Panc1 (cell line): ENCODE data around the gene PLCB4.

Source experiments
- CTCF ChIP-seq: fragments of 450-650 bp; IDR thresholded peaks from 2 replicates; pipeline ENCODE4 v1.5.1; 2017; ENCODE audit warnings: mild to moderate bottlenecking
- POLR2AphosphoS5 ChIP-seq: IDR thresholded peaks from 2 replicates; pipeline ENCODE4 v1.6.1; 2012; ENCODE audit warnings: mild to moderate bottlenecking, low read depth, low read length, moderate library complexity
- SIN3A ChIP-seq: IDR thresholded peaks from 2 replicates; pipeline ENCODE4 v1.6.1; 2012; ENCODE audit warnings: low read depth, mild to moderate bottlenecking, low read length, moderate library complexity, borderline replicate concordance; ENCODE audit not compliant: insufficient read depth
- TCF7L2 ChIP-seq: IDR thresholded peaks from 2 replicates; pipeline ENCODE4 v1.6.1; 2011; ENCODE audit warnings: mild to moderate bottlenecking, low read depth, low read length, inconsistent platforms

DNA sequence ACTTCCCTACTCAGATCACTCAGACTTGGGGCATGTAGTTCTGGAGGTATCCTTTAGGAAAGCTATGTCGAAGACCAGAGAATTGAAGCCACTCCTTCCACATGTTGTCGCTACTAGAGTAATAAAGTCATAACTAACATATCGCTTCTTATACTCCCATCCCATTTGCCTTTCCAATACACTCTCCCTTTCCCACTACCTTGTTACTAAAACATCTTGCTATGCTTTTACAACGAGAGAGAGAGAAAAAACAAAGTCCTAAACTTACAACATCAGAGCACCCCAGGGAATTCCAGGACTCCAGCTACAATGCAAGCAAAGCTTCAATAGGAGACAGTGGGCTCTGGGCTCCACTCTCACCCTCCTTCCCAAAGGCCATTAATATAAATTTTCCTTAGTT lies 440.4 kb downstream of the PLCB4 start:
- TF ChIP-seq SIN3A (no peak), CTCF (no peak), TCF7L2 (no peak), POLR2AphosphoS5 (no peak)
